Chondrocyte (in vitro differentiated cells): ENCODE measurements around the gene HPSE2. TPM values are rescaled to one million over a fixed set of nuclear protein-coding genes. Genes with fewer than 3 reads are reported as not detected.
A peak's percentile ranks its signal among the peaks of the same experiment; 100 is the strongest.

Experiments used
- DNase-seq: peaks from one replicate; pipeline ENCODE4 v3.0.0; 2021; ENCODE audit warnings: mixed read lengths, low spot score
- H3K27ac Mint-ChIP-seq: one replicate; pipeline ENCODE4 v1.8.0; 2021; ENCODE audit warnings: mild to moderate bottlenecking, moderate library complexity, mixed read lengths; ENCODE audit not compliant: unreplicated experiment
- H3K27me3 Mint-ChIP-seq: 2 replicates; pipeline ENCODE4 v1.8.0; 2021; ENCODE audit warnings: low read depth, mixed read lengths
- H3K36me3 Mint-ChIP-seq: 2 replicates; pipeline ENCODE4 v1.8.0; 2021; ENCODE audit warnings: low read depth, mixed read lengths
- H3K4me1 Mint-ChIP-seq: 2 replicates; pipeline ENCODE4 v1.8.0; 2021; ENCODE audit warnings: low read depth, mild to moderate bottlenecking, mixed read lengths
- H3K4me3 Mint-ChIP-seq: one replicate; pipeline ENCODE4 v1.8.0; 2021; ENCODE audit warnings: mild to moderate bottlenecking, moderate library complexity, mixed read lengths; ENCODE audit not compliant: unreplicated experiment
- H3K9me3 Mint-ChIP-seq: 2 replicates; pipeline ENCODE4 v1.8.0; 2021; ENCODE audit warnings: low read depth, mixed read lengths
- CTCF ChIP-seq: fragments of 200-600 bp; sonication (generic); IDR thresholded peaks from 2 replicates; pipeline ENCODE4 v1.5.0; 2021; ENCODE audit warnings: antibody characterized with exemption, mild to moderate bottlenecking, moderate library complexity
- total RNA-seq: library from RNA; stranded (reverse); gene quantifications from 3 replicates; pipeline ENCODE4 v1.2.1, GENCODE V29; 2021

The HPSE2 gene
- total RNA-seq, 1 donor from 2014 or later = not detected

GRCh38 chr10:98460837-98461499 lies 774.7 kb downstream of the HPSE2 start:
- no peak for TF ChIP-seq CTCF
- no peaks in the 10 kb centered on the region for H3K9me3 Mint-ChIP-seq
- no peak for DNase-seq
- no peak overlapping the region for H3K4me3 Mint-ChIP-seq
- no peaks in the 10 kb centered on the region for H3K36me3 Mint-ChIP-seq
- H3K4me1 Mint-ChIP-seq = peaks cover 13% of the 10 kb centered on the region
- H3K27me3 Mint-ChIP-seq = peaks cover 2% of the 10 kb centered on the region
- H3K27ac Mint-ChIP-seq = peak overlapping the region; percentile 78

DNA sequence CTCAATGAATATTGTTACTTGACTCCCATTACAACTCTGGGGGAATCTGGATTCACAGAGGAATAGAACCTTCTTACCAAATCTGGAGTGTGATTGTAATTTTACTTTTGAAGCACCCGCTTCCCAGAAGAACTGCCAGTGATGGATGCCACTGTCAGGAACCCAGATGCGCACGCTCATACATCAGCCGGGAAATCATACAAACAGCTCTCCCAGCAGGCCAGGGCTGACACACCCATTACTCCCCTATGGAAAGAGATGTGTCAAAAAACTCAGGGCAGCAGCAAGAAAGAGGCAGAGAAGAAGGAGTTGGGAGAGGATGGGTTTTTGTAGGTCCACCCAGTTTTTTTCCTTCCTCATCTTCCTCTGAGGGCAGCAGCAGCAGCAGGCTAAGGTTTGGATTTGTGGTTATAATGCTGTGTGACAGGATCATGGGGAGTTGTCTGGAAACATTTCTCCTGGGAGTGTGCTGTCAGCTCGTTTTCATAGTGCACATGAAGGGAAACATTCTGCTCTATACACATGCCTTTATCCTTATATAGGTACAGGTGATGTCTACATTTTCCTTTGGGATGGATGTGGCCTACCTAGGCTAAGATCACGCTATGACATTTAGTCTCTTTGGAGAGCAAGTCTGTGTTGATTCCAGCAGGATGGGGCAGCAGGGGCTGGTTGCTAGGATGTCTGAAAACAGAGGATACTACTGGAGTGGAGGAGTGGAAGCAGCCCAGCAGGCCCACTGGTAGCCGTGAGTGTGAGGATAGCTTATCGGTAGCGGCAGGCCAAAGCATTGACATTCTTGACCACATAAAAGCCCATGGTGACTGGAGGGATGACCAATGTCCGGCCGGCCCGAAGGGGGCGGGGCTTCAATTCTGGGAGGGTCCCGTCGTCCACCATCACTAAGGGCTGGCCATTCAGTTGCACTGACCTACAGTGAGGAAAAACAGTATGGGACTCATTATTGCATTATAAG lies 776.6 kb downstream of the HPSE2 start:
- no peak for DNase-seq
- no peaks in the 10 kb centered on the region for H3K36me3 Mint-ChIP-seq
- no peak overlapping the region for H3K27ac Mint-ChIP-seq
- peaks cover 13% of the 10 kb centered on the region for H3K4me1 Mint-ChIP-seq
- H3K9me3 Mint-ChIP-seq = no peaks in the 10 kb centered on the region
- TF ChIP-seq CTCF = no peak
- H3K4me3 Mint-ChIP-seq = no peak overlapping the region
- peaks cover 2% of the 10 kb centered on the region for H3K27me3 Mint-ChIP-seq

GRCh38 chr10:98457721-98458120 lies 777.9 kb downstream of the HPSE2 start:
- H3K27me3 Mint-ChIP-seq = peaks cover 2% of the 10 kb centered on the region
- DNase-seq = no peak
- no peak overlapping the region for H3K4me3 Mint-ChIP-seq
- H3K4me1 Mint-ChIP-seq = peaks cover 13% of the 10 kb centered on the region
- H3K9me3 Mint-ChIP-seq = no peaks in the 10 kb centered on the region
- no peaks in the 10 kb centered on the region for H3K36me3 Mint-ChIP-seq
- no peak for TF ChIP-seq CTCF
- no peak overlapping the region for H3K27ac Mint-ChIP-seq

GRCh38 chr10:98456686-98457482 lies 778.8 kb downstream of the HPSE2 start:
- Mint-ChIP-seq H3K27me3 (peaks cover 6% of the 10 kb centered on the region), H3K27ac (no peak overlapping the region), H3K36me3 (no peaks in the 10 kb centered on the region), H3K4me1 (peaks cover 13% of the 10 kb centered on the region), H3K4me3 (no peak overlapping the region), H3K9me3 (no peaks in the 10 kb centered on the region)
- TF ChIP-seq CTCF = no peak
- no peak for DNase-seq
